ENCODE measurements around the gene LTBP3.
A peak's percentile ranks its signal among the peaks of the same experiment; 100 is the strongest.

The LTBP3 gene

DNA sequence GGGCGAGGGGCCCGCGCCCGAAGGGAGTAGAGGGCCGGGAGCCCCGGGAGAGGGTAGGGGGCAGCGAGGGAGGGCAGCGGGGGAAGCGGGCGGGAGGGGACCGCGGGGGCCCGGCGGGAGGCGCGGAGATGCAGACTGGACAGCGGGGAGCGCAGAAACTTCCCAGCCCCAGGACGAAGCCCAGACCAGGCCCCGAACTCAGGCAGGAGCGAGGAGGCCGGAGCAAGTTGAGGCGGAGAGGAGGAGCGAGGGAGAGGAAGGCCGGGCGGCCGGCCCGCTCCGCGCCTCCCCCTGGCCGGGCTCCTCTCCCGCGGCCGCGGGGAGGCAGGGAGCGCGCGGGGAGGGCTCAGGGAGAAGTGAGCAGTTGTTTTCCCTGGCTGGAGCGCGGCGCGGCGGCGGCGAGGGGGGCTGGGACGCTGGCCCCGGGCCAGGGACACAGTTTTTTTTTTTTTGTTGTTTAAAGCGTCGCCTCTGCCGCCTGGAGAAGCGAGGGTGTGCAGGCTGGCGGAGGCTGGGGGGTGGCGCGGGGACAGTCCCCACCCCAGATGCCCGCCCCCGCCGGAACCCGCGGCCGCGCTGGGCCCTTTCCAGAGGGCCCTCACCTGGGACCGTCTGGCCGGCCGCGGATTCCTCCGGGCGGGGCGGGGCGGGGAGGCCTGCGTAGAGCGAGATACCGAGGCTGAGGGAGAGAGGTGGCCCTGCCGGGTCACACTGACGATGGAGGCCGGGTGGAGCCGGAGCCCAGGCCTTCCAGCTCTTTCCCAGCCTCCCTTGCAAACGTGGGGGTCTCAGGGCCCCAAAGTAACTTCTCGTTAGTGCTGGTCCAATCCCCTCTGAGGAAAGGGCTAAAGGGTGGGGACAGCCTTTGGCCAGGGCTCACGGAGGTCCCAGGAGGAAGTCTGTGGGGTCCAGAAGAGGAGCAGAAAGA, at the start of gene LTBP3:
TSS of gene LTBP3 (minus strand) at position 358 of the 928 bp plus-strand sequence. CDS start 400 bp downstream, outside the sequence.
- H3K27ac Mint-ChIP-seq: peak within 1 kb of the TSS; percentile 90
- H3K4me3 Mint-ChIP-seq: peak within 1 kb of the TSS; percentile 75
- H3K4me1 Mint-ChIP-seq: peaks cover 66% of the 10 kb centered on the region
- H3K36me3 Mint-ChIP-seq: peaks cover 5% of the 10 kb centered on the region
- DNase-seq (ENCODE audit: low spot score in 2 of 2) (no peak), ATAC-seq (peak; percentile 54)
- H3K9me3 Mint-ChIP-seq: no peaks in the 10 kb centered on the region

DNA sequence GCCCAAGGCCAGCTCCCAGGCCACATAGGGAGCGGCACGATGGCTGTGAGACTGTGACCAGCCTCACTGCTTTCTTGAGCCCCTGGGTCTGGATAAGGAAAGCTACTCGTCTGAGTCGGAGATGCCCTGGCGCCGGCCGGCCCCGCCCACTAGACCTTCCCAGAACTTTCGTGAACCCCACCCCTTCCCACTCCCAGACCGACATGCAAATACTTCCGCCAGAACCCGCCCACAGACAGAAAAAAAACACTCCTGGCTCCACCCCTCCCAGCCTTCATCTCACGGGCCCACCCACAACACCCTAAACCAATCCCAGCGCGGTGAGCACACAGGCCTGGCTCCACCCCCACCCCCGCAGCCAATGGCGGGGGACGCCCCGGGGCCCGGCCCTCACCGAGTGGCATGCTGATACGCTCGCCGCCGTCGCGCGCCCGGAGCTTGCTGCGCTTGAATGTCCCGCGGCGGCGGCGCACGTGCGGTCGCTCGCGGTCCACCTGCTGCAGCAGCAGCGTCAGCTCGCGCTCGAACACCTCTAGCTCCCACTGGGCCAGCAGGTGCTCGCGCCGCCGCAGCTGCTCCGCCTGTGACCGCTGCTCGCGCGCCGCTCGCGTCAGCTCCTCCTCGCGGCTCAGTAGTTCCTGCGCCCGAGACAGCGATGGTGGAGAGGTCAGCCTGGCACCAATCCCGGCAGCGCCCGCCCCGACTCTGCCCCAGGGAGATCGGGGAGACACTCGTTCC, 48.9 kb upstream of the LTBP3 start:
- peaks cover 32% of the 10 kb centered on the region for H3K4me1 Mint-ChIP-seq

DNA sequence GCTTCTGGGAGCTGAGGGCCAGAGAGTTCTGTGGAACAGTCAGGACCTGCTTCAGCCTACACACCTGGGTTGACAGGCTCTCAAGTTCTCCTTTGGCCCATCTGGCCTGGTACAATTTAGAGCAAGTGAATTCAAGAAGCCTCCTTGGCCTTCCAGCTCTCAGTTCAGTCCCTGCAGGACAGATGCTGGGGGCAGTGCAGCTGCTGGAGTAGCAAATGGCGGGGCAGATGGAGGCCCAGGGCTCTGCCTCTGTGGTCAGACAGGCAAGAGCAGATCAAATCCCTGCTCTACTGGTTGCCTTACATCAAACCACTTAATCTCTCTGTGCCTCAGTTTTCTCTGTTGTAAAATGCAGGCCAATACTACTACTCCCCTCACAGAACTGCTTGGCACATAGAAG, 46.1 kb upstream of the LTBP3 start:
- no peak overlapping the region for H3K27ac Mint-ChIP-seq
- no peak for DNase-seq (ENCODE audit: low spot score in 2 of 2)
- peaks cover 82% of the 10 kb centered on the region for H3K36me3 Mint-ChIP-seq

More for the DNA sequence above, 48.9 kb upstream of the LTBP3 start:
- no peak overlapping the region for H3K4me3 Mint-ChIP-seq
- peak; percentile 60 for ATAC-seq
- H3K9me3 Mint-ChIP-seq: no peaks in the 10 kb centered on the region
- H3K27ac Mint-ChIP-seq: peak overlapping the region; percentile 37
- no peak for DNase-seq (ENCODE audit: low spot score in 2 of 2)
- peaks cover 87% of the 10 kb centered on the region for H3K36me3 Mint-ChIP-seq

DNA sequence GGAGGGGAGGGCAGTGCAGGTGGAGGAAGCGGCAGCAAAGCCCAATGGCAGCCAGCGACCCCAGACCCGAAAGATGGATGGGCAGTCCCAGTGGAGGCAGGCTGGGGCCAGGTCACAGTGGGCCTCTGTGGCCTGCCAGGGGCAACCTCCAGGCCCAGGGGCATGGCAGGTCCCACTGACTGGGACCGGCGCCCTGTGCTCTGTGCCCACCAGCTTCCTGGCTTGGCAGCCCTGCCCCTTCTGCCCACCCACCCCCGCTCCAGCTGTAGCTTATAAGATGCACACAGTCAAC, 41.7 kb upstream of the LTBP3 start:
- H3K36me3 Mint-ChIP-seq: peaks cover 81% of the 10 kb centered on the region
- peaks cover 13% of the 10 kb centered on the region for H3K4me1 Mint-ChIP-seq
- H3K9me3 Mint-ChIP-seq: no peaks in the 10 kb centered on the region
- DNase-seq (ENCODE audit: low spot score in 2 of 2) (no peak), ATAC-seq (no peak)
- H3K4me3 Mint-ChIP-seq: no peak overlapping the region
- no peak overlapping the region for H3K27ac Mint-ChIP-seq

More for the DNA sequence above, 46.1 kb upstream of the LTBP3 start:
- H3K9me3 Mint-ChIP-seq: no peaks in the 10 kb centered on the region
- no peak for ATAC-seq
- no peak overlapping the region for H3K4me3 Mint-ChIP-seq
- H3K4me1 Mint-ChIP-seq: peaks cover 5% of the 10 kb centered on the region

DNA sequence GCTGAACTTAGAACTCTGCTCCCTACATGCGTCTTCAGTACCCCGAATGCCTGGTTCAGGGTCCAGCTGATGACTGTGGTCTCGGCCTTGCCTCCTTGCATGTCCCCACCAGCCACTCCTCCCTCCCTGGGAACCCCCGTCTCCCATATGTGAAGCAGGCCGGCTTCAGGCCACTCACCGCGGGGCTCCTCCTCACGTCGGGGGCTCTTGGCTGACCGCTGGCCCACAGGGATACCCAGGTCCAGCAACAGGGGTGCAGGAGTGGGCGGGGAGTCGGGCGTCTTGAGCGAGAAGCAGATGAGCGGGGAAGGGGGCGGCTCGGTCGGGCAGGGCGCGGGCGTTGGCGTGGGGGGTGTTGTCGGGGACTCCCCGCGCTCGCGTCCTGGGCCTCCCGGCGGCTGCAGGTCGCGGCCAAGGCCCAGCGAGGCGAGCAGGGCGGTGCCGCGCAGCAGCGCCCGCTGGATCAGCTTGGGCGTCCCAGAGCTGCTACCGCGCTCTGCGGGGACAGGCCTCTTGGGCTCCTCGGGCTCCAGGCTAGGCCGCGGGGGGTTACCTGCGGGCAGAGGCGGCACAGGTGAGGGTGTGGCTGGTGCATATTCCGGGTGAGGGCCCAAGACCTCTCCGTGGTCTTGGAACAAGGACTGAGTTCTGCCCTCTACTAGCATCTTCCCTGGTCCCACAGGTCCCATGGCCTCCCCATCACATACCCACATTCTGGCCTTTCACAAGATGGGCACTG, 41.2 kb upstream of the LTBP3 start:
- no peak for DNase-seq (ENCODE audit: low spot score in 2 of 2)
- Mint-ChIP-seq H3K27ac (no peak overlapping the region), H3K4me1 (peaks cover 15% of the 10 kb centered on the region), H3K9me3 (no peaks in the 10 kb centered on the region), H3K4me3 (no peak overlapping the region), H3K36me3 (peaks cover 81% of the 10 kb centered on the region)
- no peak for ATAC-seq

DNA sequence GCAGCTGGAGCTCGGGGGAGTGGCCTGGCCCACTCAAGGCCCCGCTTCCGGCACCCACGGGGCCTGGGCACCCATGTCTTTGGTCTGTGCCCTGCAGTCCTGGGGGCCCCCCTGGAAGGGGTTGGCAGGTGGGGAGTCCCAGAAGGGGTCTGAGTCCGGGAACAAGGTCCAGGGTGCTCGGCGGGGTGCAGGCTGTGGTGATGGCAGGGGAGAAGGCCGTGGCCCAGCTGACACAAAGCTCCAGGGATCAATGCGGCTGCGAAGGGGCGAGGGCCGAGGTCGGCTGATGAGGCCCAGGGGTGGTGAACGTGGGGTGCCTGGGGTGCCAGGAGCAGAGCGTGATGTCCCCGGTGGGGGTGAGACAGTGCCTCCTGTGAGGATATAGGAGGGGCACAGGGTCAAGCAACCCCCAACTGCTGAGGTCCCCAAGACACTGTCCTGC, 40.1 kb upstream of the LTBP3 start:
- Mint-ChIP-seq H3K27ac (no peak overlapping the region), H3K36me3 (peaks cover 83% of the 10 kb centered on the region), H3K9me3 (no peaks in the 10 kb centered on the region), H3K4me1 (peaks cover 25% of the 10 kb centered on the region), H3K4me3 (no peak overlapping the region)
- ATAC-seq: no peak
- no peak for DNase-seq (ENCODE audit: low spot score in 2 of 2)

DNA sequence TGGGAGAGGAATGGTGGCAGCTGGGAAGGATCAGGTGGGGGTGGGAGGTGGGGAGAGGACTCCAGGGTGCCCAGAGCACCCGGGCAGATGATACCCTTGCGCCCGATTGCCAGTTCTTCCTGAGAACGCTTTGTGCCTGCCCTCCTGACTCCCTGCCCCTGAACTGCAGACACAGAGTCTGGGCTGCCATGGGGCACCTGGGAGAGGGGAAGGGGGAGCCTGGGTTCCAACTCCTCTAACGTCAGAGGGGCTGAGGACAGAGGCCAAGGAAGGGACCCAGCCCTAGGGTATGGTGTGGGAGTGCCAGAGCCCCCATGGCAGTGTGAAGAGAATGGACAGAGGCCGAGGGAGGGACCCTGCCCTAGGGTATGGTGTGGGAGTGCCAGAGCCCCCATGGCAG, 38.4 kb upstream of the LTBP3 start:
- peaks cover 86% of the 10 kb centered on the region for H3K36me3 Mint-ChIP-seq
- ATAC-seq: no peak
- H3K4me1 Mint-ChIP-seq: peaks cover 31% of the 10 kb centered on the region
- H3K4me3 Mint-ChIP-seq: no peak overlapping the region
- H3K9me3 Mint-ChIP-seq: no peaks in the 10 kb centered on the region
- DNase-seq (ENCODE audit: low spot score in 2 of 2): no peak
- peak overlapping the region; percentile 82 for H3K27ac Mint-ChIP-seq

DNA sequence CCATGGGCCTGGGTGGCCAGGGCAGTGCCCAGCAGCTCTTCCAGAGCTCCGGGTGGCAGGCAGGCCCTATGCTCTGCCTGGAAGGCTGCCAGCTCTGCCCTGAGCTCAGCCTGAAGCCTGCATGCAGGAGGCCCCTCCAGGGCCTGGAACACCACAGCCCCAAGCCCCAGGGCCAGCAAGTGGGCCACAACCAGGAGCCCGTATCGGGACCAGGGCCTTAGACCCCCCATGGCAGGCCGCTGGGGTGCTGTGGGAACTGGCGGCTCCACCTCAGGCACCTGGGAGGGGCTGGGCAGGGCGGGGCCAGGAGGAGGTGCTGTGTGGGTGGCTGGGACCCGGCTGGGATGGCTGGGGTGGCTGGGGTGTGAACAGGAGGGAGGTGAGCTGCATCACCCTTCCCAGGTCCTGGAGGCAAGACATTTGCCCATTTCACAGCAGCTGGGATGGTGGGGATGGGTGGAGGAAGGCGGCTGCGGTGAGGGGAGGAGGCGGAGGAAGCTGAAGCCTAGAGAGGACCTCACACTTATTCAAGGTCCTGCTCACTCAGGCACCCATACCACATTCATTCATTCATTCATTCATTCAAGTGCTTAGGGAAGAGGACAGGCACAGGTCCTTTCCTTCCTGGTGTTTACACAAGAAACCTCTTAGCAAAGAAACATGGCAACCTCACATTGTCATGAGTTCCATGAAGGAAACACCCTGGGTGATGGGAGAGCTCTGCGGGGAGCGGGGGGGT, 37.6 kb upstream of the LTBP3 start, which contains the start of gene KCNK7:
TSS of gene KCNK7 (minus strand) at position 258 of the 739 bp plus-strand sequence. CDS start at position 230, 28 bp downstream.
- Mint-ChIP-seq H3K9me3 (no peaks in the 10 kb centered on the region), H3K27ac (peak within 1 kb of the TSS; percentile 82), H3K36me3 (peaks cover 89% of the 10 kb centered on the region), H3K4me1 (peaks cover 31% of the 10 kb centered on the region), H3K4me3 (no peak within 1 kb of the TSS)
- ATAC-seq (peak; percentile 11), DNase-seq (ENCODE audit: low spot score in 2 of 2) (no peak)

DNA sequence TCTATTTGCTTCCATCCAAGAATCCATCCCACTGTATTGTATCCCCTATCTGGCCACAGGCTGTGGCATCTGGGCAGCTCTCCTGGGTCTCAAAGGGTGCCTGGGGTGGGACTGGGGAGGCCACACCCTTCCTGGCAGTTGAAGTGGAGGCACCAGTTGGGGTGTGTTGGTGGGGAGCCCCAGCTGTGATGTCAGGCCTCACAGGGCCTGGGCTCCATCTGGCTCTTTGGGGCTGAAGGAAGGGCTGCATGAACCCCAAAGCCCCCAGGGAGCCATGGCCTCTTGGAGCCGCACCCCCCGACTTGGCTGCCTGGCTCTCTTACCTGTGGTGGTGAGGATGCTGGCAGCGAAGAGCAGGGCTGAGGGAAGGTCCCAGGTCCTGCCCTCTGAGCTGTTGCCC, 37.0 kb upstream of the LTBP3 start:
- ATAC-seq: no peak

DNA sequence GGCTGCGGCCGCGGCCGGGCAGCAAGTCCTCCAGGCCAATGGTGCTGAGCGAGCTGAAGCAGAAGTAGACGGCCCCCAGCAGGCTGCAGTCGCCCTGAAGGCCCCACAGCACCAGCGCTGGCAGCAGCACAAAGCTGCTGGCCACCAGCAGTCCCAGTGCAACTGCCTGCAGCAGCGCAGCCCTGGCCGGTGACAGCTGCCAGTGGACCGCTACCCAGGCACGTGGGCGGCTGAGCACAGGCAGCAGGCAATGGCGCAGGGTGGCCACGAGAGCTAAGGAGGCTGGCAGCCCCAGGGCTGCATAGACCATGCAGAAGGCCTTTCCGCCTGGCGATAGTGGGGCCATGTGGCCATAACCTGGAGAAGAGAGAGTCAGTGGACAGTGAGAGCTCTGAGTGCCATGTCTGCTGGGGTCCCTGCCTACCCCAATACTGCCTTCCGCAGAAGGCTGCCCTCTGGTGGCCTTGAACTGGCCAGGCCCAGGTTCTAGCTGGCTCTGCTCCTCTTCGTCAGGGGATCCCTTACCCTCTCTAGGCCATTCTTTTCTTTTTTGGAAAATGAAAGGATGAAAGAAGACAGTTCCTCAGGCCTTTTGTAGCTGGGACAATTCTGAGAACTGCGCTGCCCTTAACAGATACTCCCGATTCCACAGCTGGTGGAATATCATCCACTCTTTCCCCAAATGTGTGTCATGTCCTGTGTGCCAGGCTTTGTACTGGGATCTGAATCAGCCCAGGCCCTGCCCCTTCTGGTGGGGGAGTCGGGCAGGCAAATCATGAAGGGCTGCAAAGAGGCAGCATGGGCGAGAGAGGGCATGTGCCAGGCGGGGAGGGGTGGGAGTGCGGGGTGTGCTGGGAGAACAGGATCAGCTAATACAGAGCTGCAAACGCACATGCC, 35.6 kb upstream of the LTBP3 start:
- Mint-ChIP-seq H3K27ac (peak overlapping the region; percentile 48), H3K4me1 (peaks cover 50% of the 10 kb centered on the region), H3K9me3 (no peaks in the 10 kb centered on the region), H3K4me3 (no peak overlapping the region), H3K36me3 (peaks cover 92% of the 10 kb centered on the region)
- DNase-seq (ENCODE audit: low spot score in 2 of 2) (peak in 1 of 2 donors; percentile 71), ATAC-seq (peak; percentile 51)

More for the DNA sequence above, 37.0 kb upstream of the LTBP3 start:
- no peak overlapping the region for H3K4me3 Mint-ChIP-seq
- no peak for DNase-seq (ENCODE audit: low spot score in 2 of 2)
- H3K4me1 Mint-ChIP-seq: peaks cover 36% of the 10 kb centered on the region
- H3K36me3 Mint-ChIP-seq: peaks cover 91% of the 10 kb centered on the region
- H3K27ac Mint-ChIP-seq: peak overlapping the region; percentile 82
- no peaks in the 10 kb centered on the region for H3K9me3 Mint-ChIP-seq

DNA sequence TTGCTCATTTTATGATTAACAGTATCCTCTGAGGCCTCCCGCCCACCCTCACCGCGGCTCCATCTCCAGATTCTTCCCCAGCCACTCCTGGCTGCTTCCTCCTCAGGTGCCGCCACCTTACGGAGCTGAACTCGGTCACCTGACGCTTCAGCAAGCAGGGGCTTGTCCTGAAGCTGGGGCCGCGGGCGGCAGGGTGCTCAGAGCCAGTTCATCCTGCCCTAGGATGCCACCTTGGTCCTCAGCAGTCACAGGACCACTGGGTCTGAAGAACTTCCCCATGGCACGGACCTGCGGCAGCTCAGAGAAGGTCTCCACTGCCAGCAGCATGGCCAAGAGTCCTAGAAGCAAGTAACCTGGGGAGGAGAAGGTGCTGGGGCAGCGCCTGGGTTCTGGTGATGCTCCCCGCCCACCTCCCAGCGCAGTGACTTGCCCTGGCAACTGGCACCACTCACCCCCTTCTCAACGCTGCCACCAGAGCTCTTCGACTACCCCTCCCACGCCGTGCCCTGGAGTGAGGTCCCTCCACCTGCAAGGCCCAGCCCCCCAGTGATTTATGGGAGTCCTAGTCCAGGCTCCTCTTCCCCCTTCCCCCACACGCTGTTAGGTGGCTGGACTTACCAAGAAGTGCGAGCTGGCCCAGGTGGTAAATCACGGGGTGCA, 34.8 kb upstream of the LTBP3 start:
- no peak overlapping the region for H3K4me3 Mint-ChIP-seq
- H3K4me1 Mint-ChIP-seq: peaks cover 58% of the 10 kb centered on the region
- peaks cover 92% of the 10 kb centered on the region for H3K36me3 Mint-ChIP-seq
- DNase-seq (ENCODE audit: low spot score in 2 of 2) (no peak), ATAC-seq (no peak)
- H3K27ac Mint-ChIP-seq: peak overlapping the region; percentile 48
- H3K9me3 Mint-ChIP-seq: no peaks in the 10 kb centered on the region

DNA sequence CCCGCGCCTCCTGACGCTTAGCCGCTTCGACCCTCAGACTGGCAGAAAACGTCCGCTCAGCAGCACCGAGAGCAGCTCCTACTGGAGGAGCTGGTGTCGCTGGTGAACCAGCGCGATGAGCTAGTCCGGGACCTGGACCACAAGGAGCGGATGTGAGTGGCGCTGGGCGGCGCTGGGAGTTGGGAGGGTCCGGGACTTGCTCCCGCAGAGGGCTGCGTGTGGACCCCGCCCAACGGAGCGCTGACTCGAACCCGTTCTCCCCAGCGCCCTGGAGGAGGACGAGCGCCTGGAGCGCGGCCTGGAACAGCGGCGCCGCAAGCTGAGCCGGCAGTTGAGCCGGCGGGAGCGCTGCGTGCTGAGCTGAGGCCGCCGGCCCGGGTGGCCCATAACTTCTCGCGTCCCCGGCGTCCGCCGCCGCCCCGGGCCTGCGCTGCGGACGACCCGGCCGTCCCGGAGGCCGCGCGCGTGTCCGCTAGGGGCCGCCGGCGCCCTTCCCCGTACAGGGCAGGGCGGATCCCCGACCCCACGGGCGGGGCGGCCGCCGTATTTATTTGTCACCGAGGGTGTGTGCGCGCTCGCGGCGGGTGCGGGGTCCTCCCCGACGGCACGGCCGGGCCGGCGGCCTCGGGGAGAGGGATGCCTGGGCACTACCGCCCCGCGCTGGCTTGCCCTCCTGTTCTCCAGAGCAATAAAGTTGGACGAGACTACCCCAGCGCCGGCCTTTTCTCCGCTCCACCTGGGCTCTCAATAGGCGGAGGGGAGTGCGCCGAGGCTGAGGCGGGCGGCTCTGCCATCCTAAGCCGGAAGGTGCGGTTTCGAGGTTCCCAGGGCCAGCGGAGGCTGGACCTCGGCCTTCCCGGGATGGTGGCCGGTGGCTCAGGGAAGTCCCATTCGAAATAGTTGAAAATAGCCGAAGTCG, 34.0 kb upstream of the LTBP3 start:
- H3K27ac Mint-ChIP-seq: no peak overlapping the region
- H3K36me3 Mint-ChIP-seq: peaks cover 92% of the 10 kb centered on the region
- DNase-seq (ENCODE audit: low spot score in 2 of 2) (no peak), ATAC-seq (no peak)
- peaks cover 66% of the 10 kb centered on the region for H3K4me1 Mint-ChIP-seq
- H3K4me3 Mint-ChIP-seq: no peak overlapping the region
- no peaks in the 10 kb centered on the region for H3K9me3 Mint-ChIP-seq

All from stimulated activated effector memory CD8-positive, alpha-beta T cell treated with anti-CD3 and anti-CD28 coated beads, Interleukin-12 subunit alpha, Interleukin-12 subunit beta, amount 100 ng/mL, for 72 hours (primary cell).